Left colon (tissue), 2 donors: ENCODE measurements around the gene NUAK1. TPM values are rescaled to one million over a fixed set of nuclear protein-coding genes. Genes with fewer than 3 reads are reported as not detected.

Experiments
- ATAC-seq: fragments of 200-7000 bp; cut with Tn5 transposase; one replicate; pipeline ENCODE4 v1.9.1; 2020; ENCODE audit warnings: mild to moderate bottlenecking, moderate library complexity
- DNase-seq, 2 donors: peaks; one replicate each; pipeline ENCODE4 v3.0.0-alpha.2; 2020
- intact Hi-C, 2 donors: fragments of 100-400 bp; cut with DNase I in 1 of 2; cut with micrococcal nuclease in 1 of 2; formaldehyde crosslinking; loops; one replicate each; pipeline versions ENCODE4 v1.11.2 to v1.14.0; 2022; cut with DNase I, micrococcal nuclease
- total RNA-seq, 2 donors: library from RNA; stranded (reverse); fragmentation: NEBNext Ultra II Directional; extraction: Animal tissue kit (Norgen Biotek cat#: 25700); gene quantifications; one replicate each; pipeline ENCODE4 v1.2.1, GENCODE V29; 2021
- donor health status: DM: no; HTN: no; CAD: no.
- donor health status: DM: yes; HTN: yes; CAD: no.

Gene NUAK1
- total RNA-seq, 2 donors from 2014 or later = 3.8 to 4.2 TPM

DNA sequence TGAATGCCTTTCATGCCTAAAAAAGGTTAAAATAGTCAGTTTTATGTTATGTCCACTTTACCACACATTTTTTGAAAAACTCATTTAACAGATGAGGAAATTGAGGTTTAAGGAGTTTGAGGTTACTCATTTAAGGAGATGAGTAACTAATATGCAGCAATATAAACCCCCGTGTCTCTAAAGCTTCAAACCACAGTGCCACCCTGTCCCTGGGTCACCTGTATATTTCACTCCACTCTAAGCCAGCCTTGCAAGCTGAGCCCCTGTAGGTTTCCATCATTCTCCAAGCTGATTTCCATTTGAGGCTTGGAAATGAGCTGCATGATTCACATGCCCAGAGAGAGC, 64.4 kb downstream of the NUAK1 start:
- intact Hi-C loops = no loop called here
- no peak for ATAC-seq
- no peak for DNase-seq

GRCh38 chr12:106073179-106073578, 65.6 kb downstream of the NUAK1 start:
- DNase-seq (no peak), ATAC-seq (no peak)
- intact Hi-C loops = no loop called here

GRCh38 chr12:106072751-106073150, 66.0 kb downstream of the NUAK1 start:
- no peak for DNase-seq
- intact Hi-C loops = no loop called here

GRCh38 chr12:106071686-106072085, 67.1 kb downstream of the NUAK1 start:
- ATAC-seq = no peak
- no peak for DNase-seq

More at GRCh38 chr12:106072751-106073150, 66.0 kb downstream of the NUAK1 start:
- no peak for ATAC-seq

DNA sequence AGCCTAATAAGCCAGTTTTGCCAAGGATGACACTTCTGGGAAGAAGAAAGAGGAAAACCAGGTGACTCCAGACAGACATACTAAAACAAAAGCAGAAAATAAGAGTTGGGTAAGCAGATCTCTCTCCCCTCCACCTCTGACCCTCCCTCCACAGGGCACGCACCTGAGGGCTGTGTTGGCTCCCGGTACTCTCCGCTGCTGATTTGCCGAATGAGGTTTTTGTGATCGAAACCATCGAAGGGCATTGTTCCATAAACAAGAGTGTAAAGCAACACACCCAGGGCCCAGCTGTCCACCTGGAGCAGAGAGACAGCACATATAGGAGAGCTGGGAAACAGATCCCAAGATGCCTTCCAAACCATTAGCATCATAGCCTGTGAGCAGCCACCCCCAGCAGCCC, 68.1 kb downstream of the NUAK1 start:
- intact Hi-C loops = no loop called here
- DNase-seq (no peak), ATAC-seq (no peak)

More at GRCh38 chr12:106071686-106072085, 67.1 kb downstream of the NUAK1 start:
- intact Hi-C loops = no loop called here

DNA sequence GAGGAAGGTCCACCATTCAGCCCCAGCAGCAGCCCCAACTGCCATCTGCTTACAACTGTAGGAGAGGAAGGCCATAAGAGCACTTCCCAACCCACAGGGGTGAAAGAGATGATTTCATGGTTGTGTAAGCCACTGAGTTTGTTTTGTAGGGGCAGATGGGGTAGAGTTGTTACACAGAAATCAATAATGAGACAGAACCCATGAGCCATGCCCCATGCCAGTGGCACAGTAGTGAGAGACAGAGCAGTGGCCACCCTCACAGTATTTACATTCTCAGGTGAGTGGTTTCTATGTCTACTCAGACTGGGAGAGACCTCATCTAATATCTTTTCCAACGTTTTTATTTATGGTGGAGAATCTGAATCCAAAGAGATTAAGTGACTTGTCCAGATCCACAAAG, 68.6 kb downstream of the NUAK1 start:
- ATAC-seq (no peak), DNase-seq (no peak)
- intact Hi-C loops = no loop called here

- no peak for ATAC-seq
- intact Hi-C loops = no loop called here
- DNase-seq = no peak
Observed at GRCh38 chr12:106068296-106068695, 70.5 kb downstream of the NUAK1 start.

- ATAC-seq = no peak
- DNase-seq = no peak
Observed at GRCh38 chr12:106067606-106068205, 71.0 kb downstream of the NUAK1 start.

GRCh38 chr12:106066726-106067325, 71.9 kb downstream of the NUAK1 start:
- no peak for ATAC-seq
- DNase-seq = no peak
- intact Hi-C loops = no loop called here

More at GRCh38 chr12:106067606-106068205, 71.0 kb downstream of the NUAK1 start:
- intact Hi-C loops = no loop called here

DNA sequence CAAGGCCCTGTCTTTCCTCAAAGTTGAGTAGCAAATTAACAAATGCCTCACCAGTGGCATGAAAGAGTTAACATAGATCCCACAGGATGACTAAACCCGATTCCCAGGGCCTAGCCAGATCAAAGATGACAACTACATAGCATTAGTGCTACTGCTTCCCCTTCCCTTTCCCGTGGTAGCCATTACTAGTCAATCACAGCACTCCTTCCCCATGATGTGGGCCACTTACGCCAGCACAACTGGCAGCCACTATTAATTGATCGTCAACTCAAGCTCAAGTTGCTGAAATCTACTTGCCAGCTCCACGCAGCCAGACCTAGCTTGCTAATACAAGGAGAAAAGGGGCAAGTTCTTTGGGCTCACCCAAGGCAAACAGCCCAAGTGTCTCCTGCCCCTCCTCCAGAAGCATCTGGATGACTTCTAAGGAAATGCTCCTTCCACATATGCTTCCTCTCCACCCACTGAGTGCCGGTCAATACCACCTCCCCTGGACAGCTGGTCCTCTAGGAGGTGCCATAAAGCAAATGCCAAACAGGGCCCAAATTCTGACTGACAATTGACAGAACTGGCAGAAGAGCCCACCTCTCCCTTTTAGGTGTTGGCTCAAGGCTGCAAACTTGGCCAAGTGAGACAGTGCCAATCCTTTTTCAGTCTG, 72.6 kb downstream of the NUAK1 start:
- no peak for ATAC-seq

DNA sequence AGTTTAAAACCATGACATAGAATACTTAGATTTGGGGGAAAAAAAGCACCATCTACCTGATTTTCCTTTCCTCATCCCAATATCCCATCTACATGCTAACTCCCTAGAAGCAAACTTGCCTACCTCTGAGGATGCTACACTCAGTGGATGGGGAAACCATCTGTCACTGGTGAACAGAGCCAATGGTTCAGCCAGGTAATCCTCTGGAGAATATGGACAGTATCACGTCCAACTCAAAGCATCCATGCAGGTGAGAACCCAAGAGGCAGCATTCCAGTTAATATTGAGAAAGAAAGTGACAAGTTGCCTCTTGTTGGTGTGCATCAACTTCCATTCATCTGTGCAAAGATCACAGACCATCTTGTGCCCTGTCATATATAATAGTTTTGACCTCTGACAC, 73.2 kb downstream of the NUAK1 start:
- no peak for ATAC-seq
- DNase-seq = no peak
- intact Hi-C loops = no loop called here

More for the DNA sequence above, 72.6 kb downstream of the NUAK1 start:
- DNase-seq = no peak
- intact Hi-C loops = no loop called here

DNA sequence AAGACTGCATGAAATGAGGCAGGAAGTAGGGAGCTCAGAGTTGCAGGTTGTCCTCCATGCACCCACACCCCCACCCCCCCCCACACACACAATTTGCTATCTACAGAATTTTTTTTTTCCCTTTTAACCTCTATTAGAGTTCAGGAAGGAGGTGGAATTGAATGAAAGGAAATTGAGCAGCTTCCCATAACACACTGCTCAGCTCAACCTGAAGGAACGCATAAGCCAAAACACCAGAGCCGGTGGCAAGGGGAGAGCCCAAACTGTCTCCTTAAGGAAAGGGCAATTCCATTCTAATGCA, 74.1 kb downstream of the NUAK1 start:
- ATAC-seq (no peak), DNase-seq (no peak)
- intact Hi-C loops = no loop called here

DNA sequence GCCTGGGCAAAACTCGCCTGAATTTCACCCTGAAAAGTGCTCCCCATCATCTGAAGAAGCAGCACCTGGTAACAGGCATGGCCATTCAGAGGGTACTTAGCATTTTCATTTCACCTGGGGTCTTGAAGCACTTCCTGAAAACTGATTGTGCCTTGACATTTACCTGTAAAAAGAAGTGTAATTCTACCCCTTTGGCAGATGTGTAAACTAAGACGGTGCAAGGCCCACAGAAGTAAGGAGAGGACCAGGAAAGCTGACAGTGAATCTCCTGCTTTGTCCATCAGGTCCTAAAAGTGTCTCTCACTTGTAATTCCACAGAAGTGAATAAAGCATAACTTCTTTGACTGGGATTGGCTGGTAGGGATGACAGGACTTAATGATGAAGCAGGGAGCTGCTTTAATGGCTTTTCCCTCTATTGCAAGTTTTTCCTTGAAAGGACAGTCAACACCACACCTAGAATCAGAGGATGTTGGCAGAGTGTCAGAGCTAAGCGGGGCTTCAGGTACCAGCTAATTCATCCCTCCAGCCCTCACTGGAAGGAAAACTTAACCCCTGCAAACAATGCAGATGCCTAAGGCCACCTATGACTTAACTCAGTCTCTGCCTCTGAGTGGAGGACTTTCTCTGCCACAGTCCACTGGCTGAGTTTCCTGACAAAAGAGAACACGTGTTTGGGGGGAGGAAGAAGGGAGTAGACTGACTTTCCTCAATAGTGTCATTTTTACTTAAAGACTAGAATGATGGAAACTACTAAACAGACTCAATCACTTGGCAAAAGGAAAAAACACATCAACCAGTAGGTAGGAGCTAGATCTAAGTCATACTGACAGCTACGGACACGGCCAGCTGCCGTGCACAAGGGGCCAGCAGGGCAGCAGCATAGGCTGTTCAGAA, 74.7 kb downstream of the NUAK1 start:
- intact Hi-C loops = no loop called here

DNA sequence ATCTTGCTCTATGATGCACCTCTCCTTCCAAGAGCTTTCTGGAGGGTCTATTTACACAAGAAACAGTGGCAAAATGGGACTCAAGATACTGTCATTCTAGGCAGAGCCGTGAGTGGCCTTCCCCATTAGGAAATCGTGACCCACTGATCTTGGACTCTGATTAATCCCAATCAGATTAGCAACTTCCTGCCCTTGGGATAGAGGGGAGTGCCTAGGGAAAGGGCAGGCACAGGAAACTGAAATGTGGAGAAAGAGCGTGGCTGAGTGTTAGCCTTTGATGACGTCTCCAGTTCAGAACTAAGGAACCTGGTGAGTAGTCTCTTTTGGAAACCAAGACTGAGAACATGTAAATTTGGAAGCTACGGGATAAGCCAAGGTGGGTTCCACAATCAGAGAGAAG, 76.1 kb downstream of the NUAK1 start:
- DNase-seq = no peak
- intact Hi-C loops = no loop called here

More for the DNA sequence above, 74.7 kb downstream of the NUAK1 start:
- no peak for ATAC-seq
- DNase-seq = no peak

DNA sequence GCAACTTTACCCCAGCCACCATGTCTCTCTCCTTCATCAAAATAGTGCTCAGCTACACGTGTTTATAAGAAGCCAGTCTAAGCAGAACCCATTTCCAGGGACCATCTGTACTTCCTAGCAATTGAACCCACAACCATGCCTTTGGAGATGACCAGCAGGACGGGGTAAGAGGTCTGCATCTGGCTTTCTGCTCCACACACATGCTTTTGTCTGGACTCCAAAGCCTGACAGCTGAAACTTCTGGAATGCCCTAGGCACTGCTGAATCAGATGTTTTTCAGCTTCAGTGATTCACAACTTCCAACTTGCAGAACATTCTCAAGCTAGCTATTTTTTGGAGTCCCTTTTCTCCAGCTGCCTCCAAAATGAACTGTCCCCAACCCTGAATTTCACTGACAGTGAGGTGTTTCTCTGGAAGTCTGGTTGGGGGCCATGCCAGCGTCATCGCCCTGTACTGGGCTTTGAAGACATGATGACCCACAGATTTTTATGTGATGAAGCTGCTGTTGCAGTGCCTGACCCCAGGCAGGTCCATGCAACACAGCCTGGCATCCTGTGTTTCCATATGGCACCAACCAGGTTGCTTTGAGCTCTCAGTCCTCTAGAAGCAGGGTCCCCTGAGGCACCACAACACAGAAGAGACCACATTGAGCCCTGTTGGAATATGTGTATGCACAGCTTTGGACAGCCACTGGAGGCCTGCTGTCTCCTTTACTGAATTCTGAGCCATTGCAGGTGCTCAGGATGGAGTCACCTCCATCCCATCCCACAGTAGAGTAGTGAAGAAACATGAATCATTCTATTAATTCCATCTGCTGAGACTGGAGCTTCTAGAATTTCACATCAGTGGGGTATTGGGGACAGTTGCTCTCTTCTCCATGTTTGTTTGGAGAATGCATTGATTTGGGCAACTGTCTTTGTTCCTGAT, 80.2 kb downstream of the NUAK1 start:
- ATAC-seq (no peak), DNase-seq (no peak)
- intact Hi-C loops = no loop called here

More for the DNA sequence above, 76.1 kb downstream of the NUAK1 start:
- ATAC-seq = no peak

DNA sequence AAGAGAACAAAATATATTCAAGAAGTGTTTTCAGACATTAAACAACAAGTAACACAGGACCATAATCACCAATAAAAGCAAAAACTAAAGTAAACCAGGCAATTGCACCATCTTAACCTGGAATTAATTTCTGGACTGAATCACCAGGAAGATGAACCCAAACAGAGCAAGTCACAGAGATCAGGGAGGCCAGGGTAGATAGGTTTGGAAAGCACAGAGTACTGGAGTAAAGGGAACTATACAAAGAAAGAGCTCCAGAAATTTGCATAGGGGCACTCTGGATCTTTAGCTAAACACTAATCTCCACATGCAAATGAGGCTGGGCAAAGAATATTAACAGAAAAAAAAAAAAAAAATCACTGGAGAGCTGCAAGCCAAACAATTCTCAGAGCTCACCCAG, 84.7 kb downstream of the NUAK1 start:
- intact Hi-C loops = no loop called here
- DNase-seq = no peak
- no peak for ATAC-seq

DNA sequence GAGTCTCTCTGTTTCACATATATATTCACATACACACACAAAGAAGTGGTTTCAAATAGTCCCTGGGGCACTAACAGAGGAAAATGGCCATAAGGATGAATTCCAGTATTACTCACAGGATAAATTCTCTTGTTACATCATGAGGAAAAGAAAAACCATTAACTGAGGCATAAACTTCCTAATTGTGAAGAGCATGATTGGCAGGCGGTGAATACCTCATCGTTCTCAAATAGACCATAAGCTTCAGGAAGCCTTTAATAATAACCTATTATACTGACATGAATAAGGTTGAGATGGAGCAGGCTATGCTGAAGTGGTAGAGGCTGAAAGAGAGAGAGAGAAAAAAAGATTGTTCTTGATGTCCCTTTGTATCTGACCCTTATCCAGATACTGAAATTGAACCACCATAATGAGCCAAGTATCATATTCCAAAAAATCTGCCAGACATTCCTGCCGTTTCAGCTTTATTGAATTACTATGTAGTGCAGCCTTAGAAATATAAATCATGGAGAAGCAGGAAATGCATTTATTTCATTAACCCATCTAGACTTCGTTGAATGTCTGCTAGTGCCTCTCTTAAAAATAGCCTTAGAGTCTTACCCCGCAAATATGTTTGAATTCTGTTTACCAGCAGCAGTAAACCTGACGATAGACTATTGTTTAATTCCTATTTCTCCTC, 86.8 kb downstream of the NUAK1 start:
- no peak for ATAC-seq

GRCh38 chr12:106049546-106049945, 89.2 kb downstream of the NUAK1 start:
- ATAC-seq (no peak), DNase-seq (no peak)
- intact Hi-C loops = no loop called here

More for the DNA sequence above, 86.8 kb downstream of the NUAK1 start:
- intact Hi-C loops = no loop called here
- DNase-seq = no peak
